Measurements from ENCODE around the gene HIRA. TPM values are rescaled to one million over a fixed set of nuclear protein-coding genes. Genes with fewer than 3 reads are reported as not detected.

Gene HIRA
- total RNA-seq, 1 donor from 2014 or later = 43.3 TPM

- H3K4me1 Mint-ChIP-seq (ENCODE audit: unreplicated experiment) = no peaks in the 10 kb centered on the region
- H3K27ac Mint-ChIP-seq = no peak overlapping the region
- H3K9me3 Mint-ChIP-seq = peaks cover 12% of the 10 kb centered on the region
- H3K4me3 Mint-ChIP-seq = no peak overlapping the region
- no peaks in the 10 kb centered on the region for H3K27me3 Mint-ChIP-seq
- DNase-seq (ENCODE audit: extremely low spot score, unreplicated experiment) = no peak
- peaks cover 78% of the 10 kb centered on the region for H3K36me3 Mint-ChIP-seq
- no peak for TF ChIP-seq CTCF (conservative IDR thresholded peaks at IDR 0.05)
Measured at GRCh38 chr22:19343470-19343869, 88.1 kb downstream of the HIRA start.

- no peaks in the 10 kb centered on the region for H3K4me1 Mint-ChIP-seq (ENCODE audit: unreplicated experiment)
- H3K9me3 Mint-ChIP-seq = peaks cover 13% of the 10 kb centered on the region
- H3K36me3 Mint-ChIP-seq = peaks cover 86% of the 10 kb centered on the region
- H3K27ac Mint-ChIP-seq = no peak overlapping the region
- H3K27me3 Mint-ChIP-seq = no peaks in the 10 kb centered on the region
- no peak overlapping the region for H3K4me3 Mint-ChIP-seq
- DNase-seq (ENCODE audit: extremely low spot score, unreplicated experiment) = no peak
- no peak for TF ChIP-seq CTCF (conservative IDR thresholded peaks at IDR 0.05)
Measured at GRCh38 chr22:19341500-19341899, 90.0 kb downstream of the HIRA start.

- peaks cover 81% of the 10 kb centered on the region for H3K36me3 Mint-ChIP-seq
- TF ChIP-seq CTCF (conservative IDR thresholded peaks at IDR 0.05) = no peak
- no peak for DNase-seq (ENCODE audit: extremely low spot score, unreplicated experiment)
- no peak overlapping the region for H3K4me3 Mint-ChIP-seq
- no peak overlapping the region for H3K27ac Mint-ChIP-seq
- no peaks in the 10 kb centered on the region for H3K27me3 Mint-ChIP-seq
- H3K4me1 Mint-ChIP-seq (ENCODE audit: unreplicated experiment) = no peaks in the 10 kb centered on the region
- peaks cover 22% of the 10 kb centered on the region for H3K9me3 Mint-ChIP-seq
Measured at GRCh38 chr22:19337137-19337536, 94.4 kb downstream of the HIRA start.

- Mint-ChIP-seq H3K27me3 (no peaks in the 10 kb centered on the region), H3K4me1 (ENCODE audit: unreplicated experiment) (no peaks in the 10 kb centered on the region), H3K4me3 (no peak overlapping the region), H3K9me3 (peaks cover 17% of the 10 kb centered on the region), H3K36me3 (peaks cover 80% of the 10 kb centered on the region), H3K27ac (no peak overlapping the region)
- DNase-seq (ENCODE audit: extremely low spot score, unreplicated experiment) = no peak
- TF ChIP-seq CTCF (conservative IDR thresholded peaks at IDR 0.05) = no peak
Measured at GRCh38 chr22:19336133-19337075, 95.1 kb downstream of the HIRA start.

- TF ChIP-seq CTCF (conservative IDR thresholded peaks at IDR 0.05) = no peak
- no peak overlapping the region for H3K4me3 Mint-ChIP-seq
- H3K27me3 Mint-ChIP-seq = no peaks in the 10 kb centered on the region
- peaks cover 10% of the 10 kb centered on the region for H3K9me3 Mint-ChIP-seq
- H3K4me1 Mint-ChIP-seq (ENCODE audit: unreplicated experiment) = no peaks in the 10 kb centered on the region
- H3K36me3 Mint-ChIP-seq = peaks cover 66% of the 10 kb centered on the region
- no peak overlapping the region for H3K27ac Mint-ChIP-seq
- DNase-seq (ENCODE audit: extremely low spot score, unreplicated experiment) = no peak
Measured at GRCh38 chr22:19331975-19332374, 99.6 kb downstream of the HIRA start.
